ENCODE data around the gene UBR3.

Gene UBR3

GRCh38 chr2:169795181-169795580 lies 32.1 kb upstream of the UBR3 start:
- no peak for TF ChIP-seq CTCF (IDR thresholded peaks at IDR 0.05; ENCODE audit: insufficient read depth, low read depth, low read length, missing control alignments)

GRCh38 chr2:169796441-169796840 lies 30.8 kb upstream of the UBR3 start:
- TF ChIP-seq CTCF (IDR thresholded peaks at IDR 0.05; ENCODE audit: insufficient read depth, low read depth, low read length, missing control alignments) = no peak
- DNase-seq (ENCODE audit: low read depth) = no peak
- no peak overlapping the region for H3K4me3 ChIP-seq (ENCODE audit: low read depth, low read length)

More at GRCh38 chr2:169795181-169795580, 32.1 kb upstream of the UBR3 start:
- no peak for DNase-seq (ENCODE audit: low read depth)
- no peak overlapping the region for H3K4me3 ChIP-seq (ENCODE audit: low read depth, low read length)

GRCh38 chr2:169797601-169798000 lies 29.7 kb upstream of the UBR3 start:
- H3K4me3 ChIP-seq (ENCODE audit: low read depth, low read length) = no peak overlapping the region
- no peak for TF ChIP-seq CTCF (IDR thresholded peaks at IDR 0.05; ENCODE audit: insufficient read depth, low read depth, low read length, missing control alignments)
- DNase-seq (ENCODE audit: low read depth) = no peak

- DNase-seq (ENCODE audit: low read depth) = no peak
- H3K4me3 ChIP-seq (ENCODE audit: low read depth, low read length) = peak overlapping the region; percentile 86
- no peak for TF ChIP-seq CTCF (IDR thresholded peaks at IDR 0.05; ENCODE audit: insufficient read depth, low read depth, low read length, missing control alignments)
These were observed 28.9 kb upstream of the UBR3 start for GRCh38 chr2:169798397-169798717.

GRCh38 chr2:169798718-169799592 lies 28.3 kb upstream of the UBR3 start, which contains the start of gene SSB:
SSB (plus strand) TSS chr2:169798871; CDS start chr2:169800961, 2,090 bp downstream.
- no peak for TF ChIP-seq CTCF (IDR thresholded peaks at IDR 0.05; ENCODE audit: insufficient read depth, low read depth, low read length, missing control alignments)
- peak; percentile 98 for DNase-seq (ENCODE audit: low read depth)
- peak within 1 kb of the TSS; percentile 86 for H3K4me3 ChIP-seq (ENCODE audit: low read depth, low read length)

GRCh38 chr2:169803480-169803879 lies 23.8 kb upstream of the UBR3 start:
- H3K4me3 ChIP-seq (ENCODE audit: low read depth, low read length) = no peak overlapping the region
- TF ChIP-seq CTCF (IDR thresholded peaks at IDR 0.05; ENCODE audit: insufficient read depth, low read depth, low read length, missing control alignments) = no peak
- DNase-seq (ENCODE audit: low read depth) = no peak

GRCh38 chr2:169806586-169806985 lies 20.7 kb upstream of the UBR3 start:
- no peak for DNase-seq (ENCODE audit: low read depth)
- no peak overlapping the region for H3K4me3 ChIP-seq (ENCODE audit: low read depth, low read length)
- TF ChIP-seq CTCF (IDR thresholded peaks at IDR 0.05; ENCODE audit: insufficient read depth, low read depth, low read length, missing control alignments) = no peak
